ENCODE data around the gene MFAP2. TPM values are rescaled to one million over a fixed set of nuclear protein-coding genes. Genes with fewer than 3 reads are reported as not detected.

The MFAP2 gene
- total and polyA plus RNA-seq, 2 of the 8 experiments (the other 6 are each of a cell fraction or from before 2014, with no cell fraction given): 172 to 326 TPM

- no peak for TF ChIP-seq RAD21 (IDR thresholded peaks at IDR 0.05 in 1 of 2, conservative IDR thresholded peaks at IDR 0.05 in 1 of 2; ENCODE audit: low read depth in 2 of 2, low read length in 2 of 2)
These were observed 30.6 kb upstream of the MFAP2 start (continued) for GRCh38 chr1:17011092-17011438.
